Measurements from ENCODE around the gene SLC8A1. TPM values are rescaled to one million over a fixed set of nuclear protein-coding genes. Genes with fewer than 3 reads are reported as not detected.

Gene SLC8A1
- total and polyA plus RNA-seq, 2 of the 13 experiments (the other 11 are each of a cell fraction or from before 2014, with no cell fraction given): not detected

GRCh38 chr2:40480073-40480472, 28.2 kb upstream of the SLC8A1 start:
- CTCF ChIA-PET (ENCODE audit: low intra/inter-chr PET ratio, low total read pairs): no interaction called here
- Histone ChIP-seq H3K27me3 (ENCODE audit: control insufficient read depth in 1 of 2, insufficient read depth in 2 of 2, low read length in 2 of 2) (no peaks in the 10 kb centered on the region), H3K9ac (ENCODE audit: insufficient read depth, low read depth, low read length) (no peak overlapping the region), H3K9me3 (ENCODE audit: low read length) (no peaks in the 10 kb centered on the region), H3K4me2 (ENCODE audit: low read depth, low read length) (no peak overlapping the region), H3K4me1 (ENCODE audit: insufficient read depth, low read length) (no peaks in the 10 kb centered on the region), H3K27ac (ENCODE audit: extremely low read length, insufficient read depth, low read length) (no peak overlapping the region), H3K36me3 (replicated peaks in 1 of 2; ENCODE audit: control insufficient read depth in 1 of 2, insufficient read depth in 2 of 2, low read length in 2 of 2) (no peaks in the 10 kb centered on the region), H2AFZ (ENCODE audit: low read length) (no peak overlapping the region), H4K20me1 (ENCODE audit: insufficient read depth, low read length) (no peaks in the 10 kb centered on the region), H3K4me3 (replicated peaks in 1 of 3; ENCODE audit: insufficient read depth in 1 of 3, low read depth in 2 of 3, low read length in 3 of 3) (no peak overlapping the region), H3K79me2 (ENCODE audit: insufficient read depth, low read length) (no peaks in the 10 kb centered on the region)
- intact Hi-C loops (cut with micrococcal nuclease; ENCODE audit: unreplicated experiment) (no loop called here), in situ Hi-C loops (cut with HindIII; ENCODE audit: extremely low pct_ligation_motif_present, low pct_unique_long_range_greater_than_20kb) (no loop called here)
- DNase-seq (ENCODE audit: low spot score) (no peak), FAIRE-seq (no peak), ATAC-seq (no peak)
- POLR2A ChIA-PET: no interaction called here
- no TSS peak for BruUV-seq (replicated peaks)
- TF ChIP-seq RBFOX2 (IDR thresholded peaks at IDR 0.05; ENCODE audit: low read depth, low read length) (no peak), AGO1 (IDR thresholded peaks at IDR 0.05; ENCODE audit: low read depth, low read length, poor library complexity, severe bottlenecking) (no peak), ZNF160 (CRISPR knock-in tag; IDR thresholded peaks at IDR 0.05) (no peak), DZIP1 (CRISPR knock-in tag; IDR thresholded peaks at IDR 0.05) (no peak), HINFP (CRISPR knock-in tag; IDR thresholded peaks at IDR 0.05; ENCODE audit: low read depth) (no peak), ATF7-NPFF (CRISPR knock-in tag; IDR thresholded peaks at IDR 0.05; ENCODE audit: low read depth) (no peak), ATRX (CRISPR knock-in tag; IDR thresholded peaks at IDR 0.05; ENCODE audit: borderline replicate concordance) (no peak), ZSCAN30 (CRISPR knock-in tag; IDR thresholded peaks at IDR 0.05) (no peak), CENPX (CRISPR knock-in tag; IDR thresholded peaks at IDR 0.05) (no peak), ARNT (IDR thresholded peaks at IDR 0.05) (no peak), ZNF597 (CRISPR knock-in tag; IDR thresholded peaks at IDR 0.05) (no peak), FOXA3 (CRISPR knock-in tag; IDR thresholded peaks at IDR 0.05) (no peak), ZNF770 (CRISPR knock-in tag; IDR thresholded peaks at IDR 0.05) (no peak), ZMYM2 (CRISPR knock-in tag; IDR thresholded peaks at IDR 0.05) (no peak), ZNF724P (CRISPR knock-in tag; IDR thresholded peaks at IDR 0.05; ENCODE audit: borderline replicate concordance) (no peak), KLF15 (CRISPR knock-in tag; IDR thresholded peaks at IDR 0.05; ENCODE audit: borderline replicate concordance) (no peak)
